ENCODE data around the gene HIBADH. TPM values are rescaled to one million over a fixed set of nuclear protein-coding genes. Genes with fewer than 3 reads are reported as not detected.

Gene HIBADH
- total RNA-seq, 2 experiments from 2014 or later = 12.9 to 14.4 TPM

DNA sequence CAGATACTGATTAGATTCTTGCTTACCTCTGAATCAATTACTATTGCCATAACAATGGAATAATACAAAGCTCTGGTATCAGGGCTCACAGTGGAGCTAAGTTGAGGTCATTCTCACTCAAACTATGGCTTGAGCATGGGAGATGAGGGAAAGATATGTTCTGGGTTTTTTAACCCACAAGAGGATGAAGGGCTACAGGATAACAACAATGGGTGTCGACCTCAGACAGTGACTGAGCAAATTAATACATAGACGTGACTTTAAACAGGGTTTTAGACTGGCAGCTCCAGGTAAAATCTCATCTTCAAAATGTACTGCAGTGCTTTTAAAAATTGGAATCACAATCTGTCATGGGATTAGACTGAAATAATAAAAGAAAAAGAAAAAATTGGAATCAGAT lies 7.5 kb upstream of the HIBADH start:
- no peak overlapping the region for H3K27ac Mint-ChIP-seq

DNA sequence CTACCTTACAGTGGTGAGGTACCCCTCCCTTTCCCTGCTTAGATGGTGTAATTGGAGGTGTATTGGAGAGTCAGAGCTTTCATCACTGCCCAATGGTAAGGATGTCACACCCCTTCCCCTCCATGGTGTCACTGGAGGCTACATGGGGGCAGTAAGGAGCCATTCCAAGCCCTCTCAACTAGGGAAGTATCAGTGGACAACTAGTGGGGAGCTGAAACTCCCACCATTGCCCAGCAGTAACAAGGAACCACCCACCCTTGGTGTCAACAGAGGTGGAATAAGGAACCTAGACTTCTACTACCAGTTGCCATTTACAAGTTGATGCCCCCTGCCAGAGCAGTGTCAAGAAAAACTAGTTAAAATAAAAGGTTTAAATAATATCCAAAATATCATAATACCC lies 2.8 kb upstream of the HIBADH start:
- POLR2A ChIA-PET = no interaction called here
- ATAC-seq (ENCODE audit: low read depth) (no peak), DNase-seq (no peak)
- Mint-ChIP-seq H3K4me1 (peaks cover 11% of the 10 kb centered on the region), H3K4me3 (no peak overlapping the region), H3K27me3 (no peaks in the 10 kb centered on the region), H3K36me3 (no peaks in the 10 kb centered on the region), H3K9me3 (no peaks in the 10 kb centered on the region), H3K27ac (no peak overlapping the region)

More for the DNA sequence above, 7.5 kb upstream of the HIBADH start:
- Mint-ChIP-seq H3K27me3 (peaks cover 6% of the 10 kb centered on the region), H3K4me3 (no peak overlapping the region), H3K9me3 (no peaks in the 10 kb centered on the region), H3K4me1 (peaks cover under 1% of the 10 kb centered on the region), H3K36me3 (no peaks in the 10 kb centered on the region)
- DNase-seq (no peak), ATAC-seq (ENCODE audit: low read depth) (no peak)
- POLR2A ChIA-PET = interaction anchor here (0.6 kb wide), 1 partner anchor 1446 kb away, joined by 4 read pairs; no protein-coding TSS in a partner anchor

DNA sequence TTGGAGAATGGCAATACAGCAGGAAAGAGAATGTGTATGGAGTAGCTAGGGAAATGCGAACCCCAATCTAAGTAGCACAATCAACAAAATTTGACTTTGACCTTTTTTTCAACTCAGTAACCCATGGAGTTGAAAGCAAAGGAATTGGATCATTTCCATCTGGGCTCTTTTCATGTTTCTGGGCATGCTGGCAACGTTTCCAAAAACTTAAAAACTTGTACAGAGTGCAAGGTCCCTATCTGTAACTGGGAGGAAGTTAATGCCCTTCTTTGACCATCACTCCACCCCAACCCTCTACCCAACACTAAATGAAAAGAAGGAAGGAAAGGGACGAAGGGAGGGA lies 1.3 kb upstream of the HIBADH start:
- Mint-ChIP-seq H3K27ac (peak overlapping the region; percentile 66), H3K27me3 (no peaks in the 10 kb centered on the region), H3K36me3 (no peaks in the 10 kb centered on the region), H3K4me1 (peaks cover 11% of the 10 kb centered on the region), H3K4me3 (peak overlapping the region; percentile 83), H3K9me3 (no peaks in the 10 kb centered on the region)
- DNase-seq = no peak
- no peak for ATAC-seq (ENCODE audit: low read depth)
- POLR2A ChIA-PET = no interaction called here

DNA sequence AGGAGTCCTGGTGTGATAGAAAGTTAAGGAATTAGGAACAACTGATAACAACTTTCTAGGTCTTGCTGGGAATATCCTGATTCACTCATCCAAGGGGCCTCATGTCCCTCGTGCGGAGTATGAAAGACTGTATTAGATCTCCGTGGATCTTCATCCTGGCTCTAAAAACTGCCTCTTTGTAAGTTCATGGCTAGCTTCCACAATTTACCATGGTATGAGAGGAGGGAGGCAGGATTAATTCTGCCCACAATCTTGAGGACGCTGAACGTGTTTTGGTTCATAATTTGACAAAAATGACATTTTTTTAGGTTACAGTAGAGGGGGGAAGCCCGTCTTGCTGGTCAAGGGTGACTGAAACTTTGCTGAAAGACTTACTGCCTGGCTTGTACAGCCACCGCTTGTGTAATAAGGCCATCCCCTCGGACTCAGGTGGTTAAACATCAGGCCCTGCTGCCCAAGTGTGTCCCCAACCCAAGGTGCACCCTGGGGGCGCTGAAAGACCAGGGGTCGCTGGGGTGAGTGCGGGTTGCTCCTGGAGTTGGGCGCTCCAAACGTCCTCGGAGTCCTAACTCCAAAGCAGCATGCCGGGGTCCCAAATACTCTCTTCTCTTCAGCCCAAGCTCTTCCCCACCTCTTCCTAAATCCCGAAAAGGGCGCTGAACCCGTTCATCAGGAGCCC lies 733 bp downstream of the HIBADH start:
- POLR2A ChIA-PET = interaction anchor here (0.5 to 2.3 kb wide), 3 partner anchors 9 to 78 kb away, joined by 3 to 29 read pairs (median 8); partner anchors contain the start of gene TAX1BP1
- H3K27me3 Mint-ChIP-seq = no peaks in the 10 kb centered on the region
- ATAC-seq (ENCODE audit: low read depth) = no peak
- H3K4me3 Mint-ChIP-seq = peak overlapping the region; percentile 83
- no peaks in the 10 kb centered on the region for H3K36me3 Mint-ChIP-seq
- H3K9me3 Mint-ChIP-seq = no peaks in the 10 kb centered on the region
- no peak for DNase-seq
- peak overlapping the region; percentile 64 for H3K27ac Mint-ChIP-seq
- H3K4me1 Mint-ChIP-seq = peaks cover 11% of the 10 kb centered on the region

DNA sequence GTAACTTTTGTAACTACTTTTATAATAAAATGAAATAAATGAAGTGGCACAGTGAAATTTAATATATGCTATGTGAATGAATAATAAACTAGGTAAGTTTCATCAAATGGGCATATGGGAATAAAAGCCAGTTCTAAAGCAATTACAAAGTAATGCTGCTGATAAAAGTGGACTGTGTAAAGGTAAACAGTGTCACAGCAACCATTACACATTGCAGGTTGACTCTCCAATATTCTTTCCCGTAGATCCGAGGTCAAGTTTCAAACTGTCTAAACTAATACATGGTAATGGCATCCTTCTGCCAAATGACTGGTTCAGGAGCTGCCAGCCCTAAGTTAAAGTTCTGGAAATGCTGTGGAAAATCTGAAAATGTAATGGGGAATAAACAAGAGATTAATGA lies 6.0 kb downstream of the HIBADH start:
- peaks cover 3% of the 10 kb centered on the region for H3K36me3 Mint-ChIP-seq
- DNase-seq (no peak), ATAC-seq (ENCODE audit: low read depth) (no peak)
- H3K4me3 Mint-ChIP-seq = no peak overlapping the region
- POLR2A ChIA-PET = no interaction called here
- no peak overlapping the region for H3K27ac Mint-ChIP-seq
- peaks cover 2% of the 10 kb centered on the region for H3K4me1 Mint-ChIP-seq
- no peaks in the 10 kb centered on the region for H3K9me3 Mint-ChIP-seq
- no peaks in the 10 kb centered on the region for H3K27me3 Mint-ChIP-seq

DNA sequence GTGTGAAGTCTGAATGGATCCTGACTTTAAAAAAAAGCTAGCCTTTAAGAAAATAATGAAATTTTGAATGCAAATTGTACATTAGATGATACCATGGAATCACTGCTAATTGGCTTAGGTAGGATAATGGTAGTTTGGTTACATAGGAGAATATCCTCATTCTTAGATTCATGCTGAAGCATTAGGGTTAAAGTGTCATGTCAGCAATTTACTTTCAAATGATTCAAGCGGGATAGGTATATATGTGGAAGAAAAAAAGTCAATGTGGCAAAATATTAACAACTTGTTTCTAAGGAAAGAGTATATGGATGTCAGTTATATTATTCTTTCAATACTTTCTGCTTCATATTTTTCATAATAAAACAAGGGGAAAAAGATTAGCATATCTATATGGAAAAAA lies 7.5 kb downstream of the HIBADH start:
- Mint-ChIP-seq H3K27ac (no peak overlapping the region), H3K4me1 (no peaks in the 10 kb centered on the region), H3K36me3 (peaks cover 3% of the 10 kb centered on the region), H3K9me3 (no peaks in the 10 kb centered on the region), H3K4me3 (no peak overlapping the region), H3K27me3 (no peaks in the 10 kb centered on the region)
- ATAC-seq (ENCODE audit: low read depth) (no peak), DNase-seq (no peak)
- POLR2A ChIA-PET = no interaction called here

DNA sequence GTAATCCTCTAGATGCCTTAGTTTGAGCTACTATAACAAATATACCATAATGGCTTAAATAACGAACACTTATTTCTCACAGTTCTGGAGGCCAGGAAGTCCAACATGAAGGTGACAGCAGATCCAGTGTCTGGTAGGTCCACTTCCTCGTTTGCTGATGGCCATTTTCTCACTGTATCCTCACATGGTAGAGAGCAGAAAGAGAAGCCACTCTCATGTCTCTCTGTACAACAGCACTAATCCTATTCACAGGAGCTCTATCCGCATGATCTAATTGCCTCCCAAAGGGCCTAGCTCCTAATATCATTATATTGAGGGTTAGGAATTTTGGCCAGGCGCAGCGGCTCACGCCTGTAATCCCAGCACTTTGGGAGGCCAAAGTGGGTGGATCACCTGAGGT lies 10.2 kb downstream of the HIBADH start:
- no peak for DNase-seq
- no peaks in the 10 kb centered on the region for H3K27me3 Mint-ChIP-seq
- POLR2A ChIA-PET = interaction anchor here (0.6 kb wide), 1 partner anchor 54 kb away, joined by 3 read pairs; no protein-coding TSS in a partner anchor

DNA sequence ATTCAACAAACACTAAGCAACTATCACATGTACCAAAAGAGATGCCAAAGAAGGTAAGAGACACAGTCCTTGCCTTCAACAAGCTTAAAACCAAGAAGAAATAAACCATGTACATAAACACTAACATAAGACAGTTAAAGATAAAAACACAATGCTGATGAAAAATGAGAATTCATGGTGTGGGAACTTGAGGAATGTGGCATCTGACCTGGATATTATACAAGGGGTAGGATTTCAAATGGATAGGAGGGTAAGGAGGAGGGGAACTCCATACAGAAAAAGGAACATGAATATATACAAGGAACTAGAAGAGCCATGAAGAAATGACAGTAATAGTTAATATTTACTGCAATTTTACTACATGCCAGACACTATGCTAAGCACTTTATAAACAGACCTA lies 11.0 kb downstream of the HIBADH start:
- POLR2A ChIA-PET = no interaction called here
- ATAC-seq (ENCODE audit: low read depth) (no peak), DNase-seq (no peak)
- Mint-ChIP-seq H3K36me3 (peaks cover 5% of the 10 kb centered on the region), H3K4me3 (no peak overlapping the region), H3K4me1 (no peaks in the 10 kb centered on the region), H3K9me3 (no peaks in the 10 kb centered on the region), H3K27me3 (no peaks in the 10 kb centered on the region), H3K27ac (no peak overlapping the region)

More for the DNA sequence above, 10.2 kb downstream of the HIBADH start:
- Mint-ChIP-seq H3K4me1 (no peaks in the 10 kb centered on the region), H3K4me3 (no peak overlapping the region), H3K9me3 (no peaks in the 10 kb centered on the region), H3K36me3 (peaks cover 4% of the 10 kb centered on the region), H3K27ac (no peak overlapping the region)
- ATAC-seq (ENCODE audit: low read depth) = no peak

DNA sequence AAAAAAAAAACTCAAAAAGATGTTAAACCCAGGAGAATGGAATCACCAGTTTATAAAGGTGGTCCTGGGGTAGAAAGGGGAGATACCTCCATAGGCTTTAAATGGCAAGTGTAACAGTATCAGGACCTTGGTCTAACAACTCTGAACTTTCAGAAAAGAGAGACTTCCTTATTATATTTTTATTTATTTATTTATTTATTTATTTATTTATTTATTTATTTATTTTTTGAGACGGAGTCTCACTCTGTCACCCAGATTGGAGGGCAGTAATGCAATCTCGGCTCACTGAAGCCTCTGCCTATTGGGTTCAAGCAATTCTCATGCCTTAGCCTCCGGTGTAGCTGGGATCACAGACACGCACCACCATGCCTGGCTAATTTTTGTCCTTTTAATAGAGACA lies 12.4 kb downstream of the HIBADH start:
- Mint-ChIP-seq H3K27me3 (no peaks in the 10 kb centered on the region), H3K36me3 (peaks cover 6% of the 10 kb centered on the region), H3K27ac (no peak overlapping the region), H3K9me3 (no peaks in the 10 kb centered on the region), H3K4me1 (no peaks in the 10 kb centered on the region), H3K4me3 (no peak overlapping the region)
- DNase-seq = no peak
- POLR2A ChIA-PET = no interaction called here
- no peak for ATAC-seq (ENCODE audit: low read depth)

DNA sequence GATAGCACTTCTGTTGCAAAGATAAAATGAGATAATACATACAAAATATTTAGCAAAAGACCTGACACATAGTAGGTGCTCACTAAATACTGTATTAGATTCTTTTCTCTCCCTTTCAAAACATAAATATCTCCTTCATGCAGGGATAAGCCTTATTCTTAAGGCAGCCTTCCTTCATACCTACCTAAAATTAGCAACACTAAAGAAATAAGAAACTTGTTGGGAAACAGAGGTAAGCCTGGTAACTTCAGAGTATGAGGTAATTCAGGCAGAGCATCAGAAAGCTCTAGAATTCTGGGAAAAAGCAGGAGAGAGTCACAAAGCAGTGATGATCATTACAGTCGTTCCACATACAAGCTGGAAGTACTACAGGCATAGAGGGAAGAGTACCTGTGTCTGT lies 15.2 kb downstream of the HIBADH start:
- ATAC-seq (ENCODE audit: low read depth) (no peak), DNase-seq (no peak)
- Mint-ChIP-seq H3K36me3 (peaks cover 7% of the 10 kb centered on the region), H3K27me3 (no peaks in the 10 kb centered on the region), H3K27ac (no peak overlapping the region), H3K9me3 (no peaks in the 10 kb centered on the region), H3K4me1 (no peaks in the 10 kb centered on the region), H3K4me3 (no peak overlapping the region)
- POLR2A ChIA-PET = no interaction called here

DNA sequence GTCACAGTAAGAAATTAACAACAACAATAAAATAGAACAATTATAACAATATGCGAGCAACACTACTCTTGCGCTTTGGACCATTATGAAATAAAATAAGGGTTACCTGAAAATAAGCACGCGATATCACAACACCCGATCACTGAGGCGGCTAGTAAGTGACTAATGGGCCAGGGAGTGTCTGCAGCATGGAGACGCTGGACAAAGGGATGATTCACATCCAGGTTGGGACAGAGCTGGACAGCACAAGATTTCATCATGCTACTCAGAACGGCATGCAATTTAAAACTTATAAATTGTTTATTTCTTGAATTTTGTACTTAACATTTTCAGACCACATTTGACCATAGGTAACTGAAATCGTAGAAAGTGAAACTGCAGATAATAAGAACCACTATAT lies 15.6 kb downstream of the HIBADH start:
- ATAC-seq (ENCODE audit: low read depth) (no peak), DNase-seq (no peak)
- Mint-ChIP-seq H3K4me1 (no peaks in the 10 kb centered on the region), H3K27ac (no peak overlapping the region), H3K4me3 (no peak overlapping the region), H3K27me3 (no peaks in the 10 kb centered on the region), H3K9me3 (no peaks in the 10 kb centered on the region), H3K36me3 (peaks cover 7% of the 10 kb centered on the region)
- POLR2A ChIA-PET = no interaction called here

DNA sequence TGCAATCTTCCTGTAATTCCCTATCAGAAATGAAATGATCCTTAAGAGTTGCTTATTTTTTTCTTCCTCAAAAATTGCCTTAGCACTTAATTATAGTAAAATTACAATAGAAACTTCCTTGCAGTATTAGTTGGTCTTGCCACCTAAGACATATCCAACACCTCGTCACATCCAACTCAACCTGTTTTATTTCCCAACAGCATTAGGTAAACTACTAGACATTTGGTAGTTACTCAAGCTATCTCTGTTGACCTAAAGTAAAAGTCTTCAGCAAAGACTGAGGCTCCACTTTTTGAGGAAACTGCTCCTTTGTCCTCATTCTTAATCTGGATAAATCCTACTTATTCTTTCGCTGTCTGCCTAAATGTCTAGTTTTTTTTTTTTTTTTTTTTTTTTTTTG lies 20.4 kb downstream of the HIBADH start:
- Mint-ChIP-seq H3K4me1 (peaks cover 3% of the 10 kb centered on the region), H3K27me3 (no peaks in the 10 kb centered on the region), H3K27ac (no peak overlapping the region), H3K36me3 (peaks cover 10% of the 10 kb centered on the region), H3K4me3 (no peak overlapping the region), H3K9me3 (no peaks in the 10 kb centered on the region)
- POLR2A ChIA-PET = interaction anchor here (1.3 to 1.6 kb wide), 2 partner anchors 20 to 98 kb away, joined by 3 to 5 read pairs; partner anchors contain the start of genes HIBADH and TAX1BP1
- ATAC-seq (ENCODE audit: low read depth) (no peak), DNase-seq (no peak)

DNA sequence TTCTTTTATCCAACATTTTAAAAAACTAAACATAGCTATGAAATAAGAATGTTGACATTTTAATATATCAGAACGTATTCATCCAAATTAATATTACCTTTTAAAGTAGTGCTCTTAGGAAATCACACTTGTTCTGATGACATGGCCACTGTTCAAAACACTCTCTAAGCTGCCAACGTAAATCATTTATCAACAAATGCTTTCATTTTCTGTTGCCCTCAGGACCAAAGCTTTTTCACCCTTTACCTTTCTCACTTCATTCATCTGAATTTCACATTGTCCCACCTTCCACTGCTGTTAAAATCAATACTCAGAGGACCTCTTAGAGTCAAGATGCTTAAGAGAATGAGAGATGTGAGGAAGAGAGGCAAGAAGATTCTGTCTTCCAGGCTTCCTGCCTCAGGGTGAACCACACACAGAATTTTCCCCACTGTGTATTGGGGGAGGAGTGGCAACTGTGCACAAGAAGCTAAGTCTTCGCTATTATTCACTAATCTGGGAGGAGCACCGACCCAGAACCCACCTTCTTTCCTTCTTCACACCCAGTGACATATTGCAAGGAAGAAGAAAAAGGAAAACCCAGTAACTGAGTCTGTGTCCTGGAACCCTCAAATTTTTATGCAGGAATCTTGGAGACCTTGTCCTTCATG lies 21.0 kb downstream of the HIBADH start:
- H3K9me3 Mint-ChIP-seq = no peaks in the 10 kb centered on the region
- H3K36me3 Mint-ChIP-seq = peaks cover 10% of the 10 kb centered on the region
- no peak overlapping the region for H3K4me3 Mint-ChIP-seq
- DNase-seq = no peak
- peaks cover 4% of the 10 kb centered on the region for H3K4me1 Mint-ChIP-seq
- no peak overlapping the region for H3K27ac Mint-ChIP-seq
- POLR2A ChIA-PET = interaction anchor here (1.3 to 1.6 kb wide), 2 partner anchors 21 to 99 kb away, joined by 3 to 5 read pairs; partner anchors contain the start of genes HIBADH and TAX1BP1
- no peaks in the 10 kb centered on the region for H3K27me3 Mint-ChIP-seq
- ATAC-seq (ENCODE audit: low read depth) = no peak
